ENCODE results near the gene FAM184A.
"Not testable (repeated sequence)": the region's sequence is repeated elsewhere in the genome, so short reads cannot be mapped to it uniquely, and the experiment has no call there.

DNA sequence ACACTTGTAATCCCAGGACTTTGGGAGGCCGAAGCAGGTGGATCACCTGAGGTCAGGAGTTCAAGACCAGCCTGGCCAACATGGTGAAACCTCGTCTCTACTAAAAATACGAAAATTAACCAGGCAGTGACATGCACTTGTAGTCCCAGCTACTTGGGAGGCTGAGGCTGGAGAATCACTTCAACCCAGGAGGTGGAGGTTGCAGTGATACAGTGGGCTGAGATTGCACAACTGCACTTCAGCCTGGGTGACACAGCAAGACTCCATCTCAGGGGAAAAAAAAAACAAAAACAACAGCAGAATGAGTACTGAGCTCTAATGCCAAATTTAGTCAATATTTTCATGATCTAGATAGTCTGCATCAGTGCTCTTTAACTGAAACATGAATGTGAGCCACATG, 81.0 kb downstream of the FAM184A start:
- TF ChIP-seq EZH2phosphoT487 (IDR thresholded peaks at IDR 0.05; ENCODE audit: borderline replicate concordance, low read depth, low read length): not testable (repeated sequence)
- TF ChIP-seq, protein P1, sequence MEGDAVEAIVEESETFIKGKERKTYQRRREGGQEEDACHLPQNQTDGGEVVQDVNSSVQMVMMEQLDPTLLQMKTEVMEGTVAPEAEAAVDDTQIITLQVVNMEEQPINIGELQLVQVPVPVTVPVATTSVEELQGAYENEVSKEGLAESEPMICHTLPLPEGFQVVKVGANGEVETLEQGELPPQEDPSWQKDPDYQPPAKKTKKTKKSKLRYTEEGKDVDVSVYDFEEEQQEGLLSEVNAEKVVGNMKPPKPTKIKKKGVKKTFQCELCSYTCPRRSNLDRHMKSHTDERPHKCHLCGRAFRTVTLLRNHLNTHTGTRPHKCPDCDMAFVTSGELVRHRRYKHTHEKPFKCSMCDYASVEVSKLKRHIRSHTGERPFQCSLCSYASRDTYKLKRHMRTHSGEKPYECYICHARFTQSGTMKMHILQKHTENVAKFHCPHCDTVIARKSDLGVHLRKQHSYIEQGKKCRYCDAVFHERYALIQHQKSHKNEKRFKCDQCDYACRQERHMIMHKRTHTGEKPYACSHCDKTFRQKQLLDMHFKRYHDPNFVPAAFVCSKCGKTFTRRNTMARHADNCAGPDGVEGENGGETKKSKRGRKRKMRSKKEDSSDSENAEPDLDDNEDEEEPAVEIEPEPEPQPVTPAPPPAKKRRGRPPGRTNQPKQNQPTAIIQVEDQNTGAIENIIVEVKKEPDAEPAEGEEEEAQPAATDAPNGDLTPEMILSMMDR (conservative IDR thresholded peaks at IDR 0.05; ENCODE audit: low read length): not testable (repeated sequence)

All from OCI-LY7 (cell line).